ENCODE measurements around the gene GNL2.

DNA sequence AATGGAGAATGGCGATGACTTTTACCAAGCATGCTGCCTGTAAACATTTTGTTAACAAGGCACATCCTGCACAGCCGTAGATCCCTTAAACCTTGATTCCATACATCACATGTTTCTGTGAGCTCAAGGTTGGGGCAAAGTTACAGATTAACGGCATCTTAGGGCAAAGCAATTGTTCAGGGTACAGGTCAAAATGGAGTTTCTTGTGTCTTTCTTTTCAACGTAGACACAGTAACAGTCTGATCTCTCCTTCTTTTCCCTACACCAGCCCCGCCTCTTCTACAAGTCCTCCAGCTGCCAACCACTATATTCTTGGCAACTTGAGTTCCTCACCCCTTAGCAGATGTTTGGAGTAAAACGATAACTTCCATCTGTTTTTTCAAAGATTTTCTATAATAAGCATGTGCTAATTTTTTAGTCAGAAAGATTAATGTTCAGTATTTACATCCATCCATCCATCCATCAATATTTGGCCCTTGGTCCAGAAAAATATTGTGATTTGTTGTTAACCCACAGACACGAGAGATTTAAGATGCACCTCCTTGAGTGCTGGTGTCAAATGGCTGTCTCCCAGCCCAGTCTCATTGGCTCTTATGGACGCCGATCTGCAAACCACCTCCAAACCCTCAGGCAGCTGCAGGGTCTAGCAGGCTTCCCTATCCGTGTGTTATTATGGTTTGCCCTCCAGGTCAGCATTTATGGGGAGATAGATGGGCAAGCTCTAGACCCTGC, 35.2 kb downstream of the GNL2 start:
- TF ChIP-seq, protein P1, sequence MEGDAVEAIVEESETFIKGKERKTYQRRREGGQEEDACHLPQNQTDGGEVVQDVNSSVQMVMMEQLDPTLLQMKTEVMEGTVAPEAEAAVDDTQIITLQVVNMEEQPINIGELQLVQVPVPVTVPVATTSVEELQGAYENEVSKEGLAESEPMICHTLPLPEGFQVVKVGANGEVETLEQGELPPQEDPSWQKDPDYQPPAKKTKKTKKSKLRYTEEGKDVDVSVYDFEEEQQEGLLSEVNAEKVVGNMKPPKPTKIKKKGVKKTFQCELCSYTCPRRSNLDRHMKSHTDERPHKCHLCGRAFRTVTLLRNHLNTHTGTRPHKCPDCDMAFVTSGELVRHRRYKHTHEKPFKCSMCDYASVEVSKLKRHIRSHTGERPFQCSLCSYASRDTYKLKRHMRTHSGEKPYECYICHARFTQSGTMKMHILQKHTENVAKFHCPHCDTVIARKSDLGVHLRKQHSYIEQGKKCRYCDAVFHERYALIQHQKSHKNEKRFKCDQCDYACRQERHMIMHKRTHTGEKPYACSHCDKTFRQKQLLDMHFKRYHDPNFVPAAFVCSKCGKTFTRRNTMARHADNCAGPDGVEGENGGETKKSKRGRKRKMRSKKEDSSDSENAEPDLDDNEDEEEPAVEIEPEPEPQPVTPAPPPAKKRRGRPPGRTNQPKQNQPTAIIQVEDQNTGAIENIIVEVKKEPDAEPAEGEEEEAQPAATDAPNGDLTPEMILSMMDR (IDR thresholded peaks at IDR 0.05): no peak
- TF ChIP-seq EP300 (IDR thresholded peaks at IDR 0.05) (no peak), POLR2AphosphoS5 (IDR thresholded peaks at IDR 0.05) (no peak), POLR2A (IDR thresholded peaks at IDR 0.05) (no peak)

Data from sigmoid colon (tissue), 4 donors.